MM.1S (cell line): ENCODE data around the gene CXCL12.

Experiments
- CTCF ChIP-seq: fragments of 300-600 bp; sonication (generic); IDR thresholded peaks from 2 replicates; pipeline ENCODE4 v1.5.1; 2016; ENCODE audit warnings: antibody characterized with exemption, low read length, mixed read lengths
- EZH2 ChIP-seq: fragments of 300-600 bp; sonication (generic); optimal IDR thresholded peaks from 2 replicates; pipeline ENCODE3; 2017; ENCODE audit warnings: low read depth, mild to moderate bottlenecking, antibody characterized with exemption, low read length, mixed read lengths

- TF ChIP-seq CTCF = no peak
- no peak for TF ChIP-seq EZH2
Observed at GRCh38 chr10:44419790-44420549, 35.1 kb upstream of the CXCL12 start.
